ENCODE data around the gene C4orf33.

DNA sequence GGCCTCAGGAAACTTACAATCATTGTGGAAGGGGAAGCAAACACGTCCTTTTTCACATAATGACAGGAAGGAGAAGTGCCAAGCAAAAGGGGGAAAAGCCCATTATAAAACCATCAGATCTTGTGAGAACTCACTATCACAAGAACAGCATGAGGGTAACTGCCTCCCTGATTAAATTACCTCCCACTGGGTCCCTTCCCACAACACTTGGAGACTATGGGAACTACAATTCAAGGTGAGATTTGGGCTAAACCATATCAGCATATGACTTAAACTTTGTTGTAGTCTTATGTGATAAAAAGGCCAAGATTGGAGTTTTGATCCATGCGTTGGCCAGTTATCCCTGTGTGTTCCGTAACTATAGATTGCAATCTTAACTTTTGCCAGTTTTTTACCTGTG, 68.3 kb downstream of the C4orf33 start:
- TF ChIP-seq, protein P1, sequence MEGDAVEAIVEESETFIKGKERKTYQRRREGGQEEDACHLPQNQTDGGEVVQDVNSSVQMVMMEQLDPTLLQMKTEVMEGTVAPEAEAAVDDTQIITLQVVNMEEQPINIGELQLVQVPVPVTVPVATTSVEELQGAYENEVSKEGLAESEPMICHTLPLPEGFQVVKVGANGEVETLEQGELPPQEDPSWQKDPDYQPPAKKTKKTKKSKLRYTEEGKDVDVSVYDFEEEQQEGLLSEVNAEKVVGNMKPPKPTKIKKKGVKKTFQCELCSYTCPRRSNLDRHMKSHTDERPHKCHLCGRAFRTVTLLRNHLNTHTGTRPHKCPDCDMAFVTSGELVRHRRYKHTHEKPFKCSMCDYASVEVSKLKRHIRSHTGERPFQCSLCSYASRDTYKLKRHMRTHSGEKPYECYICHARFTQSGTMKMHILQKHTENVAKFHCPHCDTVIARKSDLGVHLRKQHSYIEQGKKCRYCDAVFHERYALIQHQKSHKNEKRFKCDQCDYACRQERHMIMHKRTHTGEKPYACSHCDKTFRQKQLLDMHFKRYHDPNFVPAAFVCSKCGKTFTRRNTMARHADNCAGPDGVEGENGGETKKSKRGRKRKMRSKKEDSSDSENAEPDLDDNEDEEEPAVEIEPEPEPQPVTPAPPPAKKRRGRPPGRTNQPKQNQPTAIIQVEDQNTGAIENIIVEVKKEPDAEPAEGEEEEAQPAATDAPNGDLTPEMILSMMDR (IDR thresholded peaks at IDR 0.05; ENCODE audit: poor library complexity), result no peak
- TF ChIP-seq EZH2 (IDR thresholded peaks at IDR 0.05; ENCODE audit: borderline replicate concordance), result no peak

All from hepatocyte (in vitro differentiated cells).